ENCODE measurements around the gene ARID5A. TPM values are rescaled to one million over a fixed set of nuclear protein-coding genes. Genes with fewer than 3 reads are reported as not detected.

Gene ARID5A
- total and polyA plus RNA-seq, 2 of the 13 experiments (the other 11 are each of a cell fraction or from before 2014, with no cell fraction given) = 6.0 to 9.5 TPM

- no peak; the same call in 1 of the 2 replicates for TF ChIP-seq ZNF512 (CRISPR knock-in tag; IDR thresholded peaks at IDR 0.05)
- peak; percentile 89 for TF ChIP-seq ETV5 (CRISPR knock-in tag; IDR thresholded peaks at IDR 0.05; ENCODE audit: borderline replicate concordance)
- TF ChIP-seq ARNT2 (CRISPR knock-in tag; IDR thresholded peaks at IDR 0.05; ENCODE audit: low read depth) = peak; percentile 93
- TF ChIP-seq JARID2 (CRISPR knock-in tag; IDR thresholded peaks at IDR 0.05; ENCODE audit: insufficient replicate concordance) = peak; percentile 90
- no peak; the same call in 1 of the 2 replicates for TF ChIP-seq SMAD9 (CRISPR knock-in tag; IDR thresholded peaks at IDR 0.05)
- TF ChIP-seq PRPF4 (IDR thresholded peaks at IDR 0.05; ENCODE audit: low read depth, low read length, poor library complexity, severe bottlenecking) = no peak
- TF ChIP-seq ZNF354B (CRISPR knock-in tag; IDR thresholded peaks at IDR 0.05) = 0 out of 2 replicates have a peak, but pooled peaks have one; percentile 46
- TF ChIP-seq MYC (CRISPR knock-in tag; IDR thresholded peaks at IDR 0.05; ENCODE audit: borderline replicate concordance) = peak; percentile 57; the same call in 1 of the 2 replicates
- no peak for TF ChIP-seq ZNF34 (CRISPR knock-in tag; IDR thresholded peaks at IDR 0.05; ENCODE audit: borderline replicate concordance)
- TF ChIP-seq ZNF225 (CRISPR knock-in tag; IDR thresholded peaks at IDR 0.05) = no peak; the same call in 1 of the 2 replicates
- TF ChIP-seq CBX1 (IDR thresholded peaks at IDR 0.05; ENCODE audit: low read depth) = peak; percentile 94
- TF ChIP-seq PLSCR1 (CRISPR knock-in tag; IDR thresholded peaks at IDR 0.05; ENCODE audit: borderline replicate concordance) = no peak
- TF ChIP-seq PAXIP1 (CRISPR knock-in tag; conservative IDR thresholded peaks at IDR 0.05) = peak; percentile 95
- TF ChIP-seq ZSCAN25 (CRISPR knock-in tag; IDR thresholded peaks at IDR 0.05) = no peak
- TF ChIP-seq ZNF331 (CRISPR knock-in tag; IDR thresholded peaks at IDR 0.05) = peak; percentile 97
- peak; percentile 39; the same call in 1 of the 2 replicates for TF ChIP-seq NFE2L2 (IDR thresholded peaks at IDR 0.05; ENCODE audit: low read length)
- TF ChIP-seq KMT2B (CRISPR knock-in tag; IDR thresholded peaks at IDR 0.05) = peak; percentile 79
- TF ChIP-seq PRDM10 (CRISPR knock-in tag; IDR thresholded peaks at IDR 0.05; ENCODE audit: low read depth) = peak; percentile 54; the same call in 1 of the 2 replicates
These were observed 20.1 kb downstream of the ARID5A start (continued) for GRCh38 chr2:96556441-96557330.
